Mesenchymal stem cell (in vitro differentiated cells and primary cell): ENCODE results near the gene PRKRIP1.

Experiments used
- DNase-seq: peaks from one replicate; pipeline ENCODE4 v3.0.0-alpha.2; 2013
- H2AFZ ChIP-seq: one replicate; pipeline ENCODE4 v1.6.1; 2013; ENCODE audit warnings: low read depth, mild to moderate bottlenecking, control low read depth, inconsistent platforms, low read length, moderate library complexity
- H2AK5ac ChIP-seq: 2 replicates; pipeline ENCODE4 v1.6.1; 2013; ENCODE audit warnings: low read length, moderate library complexity, mild to moderate bottlenecking, inconsistent platforms; ENCODE audit not compliant: severe bottlenecking
- H2BK120ac ChIP-seq: one replicate; pipeline ENCODE4 v1.6.1; 2013; ENCODE audit warnings: low read depth, mild to moderate bottlenecking, inconsistent platforms, low read length, moderate library complexity
- H2BK12ac ChIP-seq, 2 experiments: one replicate each; pipeline ENCODE4 v1.6.1; 2013; ENCODE audit warnings: inconsistent platforms in 2 of 2, low read length in 2 of 2, mild to moderate bottlenecking in 2 of 2, moderate library complexity in 2 of 2, control low read depth in 1 of 2
- H2BK15ac ChIP-seq: one replicate; pipeline ENCODE4 v1.6.1; 2013; ENCODE audit warnings: mild to moderate bottlenecking, low read depth, inconsistent platforms; ENCODE audit not compliant: poor library complexity, severe bottlenecking
- H2BK5ac ChIP-seq: 2 replicates; pipeline ENCODE4 v1.6.1; 2013; ENCODE audit warnings: low read depth, mild to moderate bottlenecking, low read length, control low read depth, inconsistent platforms; ENCODE audit not compliant: poor library complexity, severe bottlenecking
- H3K14ac ChIP-seq, 2 experiments: one replicate each; pipeline ENCODE4 v1.6.1; 2013; ENCODE audit warnings: inconsistent platforms in 2 of 2, low read length in 2 of 2, control low read depth in 1 of 2, mild to moderate bottlenecking in 1 of 2, moderate library complexity in 1 of 2
- H3K18ac ChIP-seq, 2 experiments: one replicate each; pipeline ENCODE4 v1.6.1; 2013; ENCODE audit warnings: inconsistent platforms in 2 of 2, low read length in 2 of 2, control low read depth in 1 of 2, low read depth in 1 of 2, mild to moderate bottlenecking in 1 of 2
- H3K23ac ChIP-seq, 2 experiments: one replicate each; pipeline ENCODE4 v1.6.1; 2013; ENCODE audit warnings: inconsistent platforms in 2 of 2, low read length in 2 of 2, mild to moderate bottlenecking in 2 of 2, moderate library complexity in 2 of 2, control low read depth in 1 of 2
- H3K27ac ChIP-seq: 2 replicates; pipeline ENCODE4 v1.5.1; 2013; ENCODE audit warnings: mild to moderate bottlenecking, moderate library complexity, low read length, control low read depth, inconsistent platforms; ENCODE audit not compliant: poor library complexity, severe bottlenecking
- H3K27me3 ChIP-seq, 2 experiments: 2 replicates each; pipeline versions ENCODE4 v1.6.1 to v1.7.0; 2013; ENCODE audit warnings: low read length in 2 of 2, mild to moderate bottlenecking in 2 of 2, moderate library complexity in 2 of 2, control low read depth in 1 of 2, inconsistent platforms in 1 of 2; ENCODE audit not compliant: control insufficient read depth in 1 of 2, insufficient read depth in 1 of 2
- H3K36me3 ChIP-seq, 2 experiments: 2 replicates each; pipeline versions ENCODE4 v1.6.1 to v1.7.0; 2013; ENCODE audit warnings: low read length in 2 of 2, control low read depth in 1 of 2, inconsistent platforms in 1 of 2, low read depth in 1 of 2, mild to moderate bottlenecking in 1 of 2; ENCODE audit not compliant: insufficient read depth in 2 of 2, control insufficient read depth in 1 of 2
- H3K4ac ChIP-seq, 2 experiments: one replicate each; pipeline ENCODE4 v1.6.1; 2013; ENCODE audit warnings: inconsistent platforms in 2 of 2, low read length in 2 of 2, mild to moderate bottlenecking in 2 of 2, moderate library complexity in 2 of 2, control low read depth in 1 of 2, low read depth in 1 of 2
- H3K4me1 ChIP-seq: 2 replicates; pipeline ENCODE4 v1.6.1; 2013; ENCODE audit warnings: low read depth, low read length, control low read depth; ENCODE audit not compliant: control insufficient read depth, insufficient read depth
- H3K4me2 ChIP-seq: 2 replicates; pipeline ENCODE4 v1.6.1; 2013; ENCODE audit warnings: low read length, mild to moderate bottlenecking, inconsistent platforms; ENCODE audit not compliant: poor library complexity, severe bottlenecking
- H3K4me3 ChIP-seq, 2 experiments: 2 replicates each; pipeline versions ENCODE4 v1.5.1 to v1.7.0; 2013; ENCODE audit warnings: low read length in 2 of 2, mild to moderate bottlenecking in 2 of 2, control low read depth in 1 of 2, low read depth in 1 of 2; ENCODE audit not compliant: insufficient read depth in 1 of 2
- H3K79me1 ChIP-seq: replicated peaks from 2 replicates; pipeline ENCODE4 v1.6.1; 2013; ENCODE audit warnings: mild to moderate bottlenecking, control low read depth, low read length, inconsistent platforms; ENCODE audit not compliant: poor library complexity, severe bottlenecking
- H3K9ac ChIP-seq: 2 replicates; pipeline ENCODE4 v1.7.0; 2013; ENCODE audit warnings: mild to moderate bottlenecking, low read length, moderate library complexity
- H3K9me3 ChIP-seq: 2 replicates; pipeline ENCODE4 v1.7.0; 2013; ENCODE audit warnings: mild to moderate bottlenecking, low read length; ENCODE audit not compliant: control insufficient read depth
- H4K8ac ChIP-seq: one replicate; pipeline ENCODE4 v1.6.1; 2013; ENCODE audit warnings: inconsistent platforms, mild to moderate bottlenecking, low read length, moderate library complexity
- H4K91ac ChIP-seq: one replicate; pipeline ENCODE4 v1.6.1; 2013; ENCODE audit warnings: mild to moderate bottlenecking, low read length, inconsistent platforms
- WGBS: methylation state at CpG from one replicate; pipeline ENCODE4 v1.1.7; 2013; ENCODE audit warnings: mixed read lengths; 5-methylcytosine and 5-hydroxymethylcytosine counted together

PRKRIP1 gene

DNA sequence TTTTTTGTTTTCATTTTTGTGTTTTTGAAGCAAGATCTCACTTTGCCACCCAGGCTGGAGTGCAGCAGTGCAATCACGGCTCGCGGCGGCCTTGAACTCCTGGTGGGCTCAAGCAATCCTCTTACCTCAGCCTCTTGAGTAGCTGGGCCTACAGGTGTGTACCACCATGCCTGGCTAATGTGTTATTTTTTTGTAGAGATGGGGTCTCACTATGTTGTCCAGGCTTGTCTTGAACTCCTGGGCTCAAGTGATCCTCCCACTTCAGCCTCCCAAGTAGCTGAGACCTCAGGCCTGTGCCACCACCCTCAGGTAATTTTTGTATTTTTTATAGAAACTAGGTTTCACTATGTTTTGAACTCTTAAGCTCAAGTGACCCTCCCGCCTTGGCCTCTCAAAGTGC lies 14.8 kb downstream of the PRKRIP1 start:
- no peak overlapping the region for H3K4me3 ChIP-seq
- peaks cover 4% of the 10 kb centered on the region for H3K9me3 ChIP-seq
- no peak overlapping the region for H2BK15ac ChIP-seq
- H2AK5ac ChIP-seq: no peak overlapping the region
- no peak overlapping the region for H3K4me2 ChIP-seq
- no peak overlapping the region for H3K23ac ChIP-seq
- no peak overlapping the region for H2BK120ac ChIP-seq
- no peak overlapping the region for H3K14ac ChIP-seq
- no peak overlapping the region for H4K8ac ChIP-seq
- peaks cover 71 to 88% of the 10 kb centered on the region in 2 experiments for H3K36me3 ChIP-seq
- WGBS: over 99% methylated on average over 5 of the region's 5 CpGs
- H3K79me1 ChIP-seq: peaks cover 34% of the 10 kb centered on the region
- no peak overlapping the region for H3K27ac ChIP-seq
- no peak overlapping the region for H2BK12ac ChIP-seq
- H3K4me1 ChIP-seq: peaks cover 4% of the 10 kb centered on the region
- no peak overlapping the region for H3K4ac ChIP-seq
- no peak overlapping the region for H4K91ac ChIP-seq
- no peak overlapping the region for H3K18ac ChIP-seq
- no peak for DNase-seq
- no peak overlapping the region for H2BK5ac ChIP-seq
- H3K9ac ChIP-seq: no peak overlapping the region
- H2AFZ ChIP-seq: no peak overlapping the region
- H3K27me3 ChIP-seq: no peaks in the 10 kb centered on the region

DNA sequence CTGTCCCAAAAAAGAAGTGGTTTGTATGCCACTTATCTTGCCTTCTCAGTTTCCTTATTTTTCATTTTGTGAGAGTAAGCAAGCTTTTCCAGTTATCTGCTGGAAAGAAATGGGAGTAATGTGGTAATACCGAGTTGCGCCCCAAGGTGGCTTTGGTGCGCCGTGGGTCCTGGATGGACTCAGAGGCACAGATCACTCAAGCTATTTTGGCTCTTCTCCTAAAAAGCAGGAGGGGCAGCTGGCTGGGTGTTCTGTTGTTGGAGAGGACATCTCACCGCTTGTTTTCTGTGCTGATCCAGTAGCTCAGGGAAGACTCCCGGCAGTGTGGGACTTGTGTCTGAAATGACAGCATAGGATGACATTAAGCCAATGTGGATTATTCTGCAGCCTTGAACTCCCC lies 16.4 kb downstream of the PRKRIP1 start:
- Histone ChIP-seq H4K8ac (no peak overlapping the region), H3K23ac (no peak overlapping the region), H3K79me1 (peaks cover 38% of the 10 kb centered on the region), H3K4ac (no peak overlapping the region), H3K27me3 (no peaks in the 10 kb centered on the region), H3K27ac (no peak overlapping the region), H3K9me3 (peaks cover 4% of the 10 kb centered on the region), H3K4me1 (peaks cover 4% of the 10 kb centered on the region), H3K36me3 (peaks cover 72 to 87% of the 10 kb centered on the region in 2 experiments), H2BK120ac (no peak overlapping the region), H2AK5ac (no peak overlapping the region), H3K18ac (no peak overlapping the region), H3K4me3 (no peak overlapping the region), H4K91ac (no peak overlapping the region), H3K4me2 (no peak overlapping the region), H2BK12ac (no peak overlapping the region), H2AFZ (no peak overlapping the region), H3K9ac (no peak overlapping the region), H2BK15ac (no peak overlapping the region), H2BK5ac (no peak overlapping the region), H3K14ac (no peak overlapping the region)
- peak; percentile 28 for DNase-seq
- WGBS: 96% methylated on average over 6 of the region's 6 CpGs

DNA sequence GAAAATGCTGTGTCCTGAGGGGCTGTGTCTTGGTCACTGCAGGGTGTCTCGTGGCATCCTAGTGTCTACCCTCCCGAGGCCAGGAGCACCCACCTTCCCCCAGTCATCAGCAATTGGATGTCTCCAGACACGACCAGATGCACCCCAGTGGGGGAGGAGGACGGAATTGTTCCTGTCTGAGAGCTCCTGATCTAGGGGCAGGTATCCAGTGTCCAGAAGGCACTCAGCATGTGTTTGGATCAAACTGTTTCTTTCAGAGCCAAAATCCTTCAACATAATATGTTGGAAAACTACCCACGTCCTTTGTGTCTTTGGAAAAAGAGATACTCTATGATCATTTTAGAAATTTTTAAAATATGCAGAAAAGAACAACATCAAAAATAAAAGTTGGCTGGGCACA lies 16.9 kb downstream of the PRKRIP1 start:
- H3K27ac ChIP-seq: no peak overlapping the region
- peaks cover 36% of the 10 kb centered on the region for H3K79me1 ChIP-seq
- H2BK15ac ChIP-seq: no peak overlapping the region
- no peak overlapping the region for H3K23ac ChIP-seq
- H3K9ac ChIP-seq: no peak overlapping the region
- H3K18ac ChIP-seq: no peak overlapping the region
- peaks cover 4% of the 10 kb centered on the region for H3K4me1 ChIP-seq
- no peak overlapping the region for H3K14ac ChIP-seq
- H3K27me3 ChIP-seq: no peaks in the 10 kb centered on the region
- no peak overlapping the region for H2BK5ac ChIP-seq
- no peak overlapping the region for H2BK12ac ChIP-seq
- 100% methylated on average over 4 of the region's 5 CpGs for WGBS
- H4K91ac ChIP-seq: no peak overlapping the region
- no peak overlapping the region for H3K4me2 ChIP-seq
- no peak for DNase-seq
- no peak overlapping the region for H2AFZ ChIP-seq
- no peak overlapping the region for H4K8ac ChIP-seq
- no peak overlapping the region for H3K4me3 ChIP-seq
- no peak overlapping the region for H2BK120ac ChIP-seq
- H3K36me3 ChIP-seq: peaks cover 69 to 82% of the 10 kb centered on the region in 2 experiments
- no peak overlapping the region for H3K4ac ChIP-seq
- no peak overlapping the region for H2AK5ac ChIP-seq
- H3K9me3 ChIP-seq: peaks cover 4% of the 10 kb centered on the region

DNA sequence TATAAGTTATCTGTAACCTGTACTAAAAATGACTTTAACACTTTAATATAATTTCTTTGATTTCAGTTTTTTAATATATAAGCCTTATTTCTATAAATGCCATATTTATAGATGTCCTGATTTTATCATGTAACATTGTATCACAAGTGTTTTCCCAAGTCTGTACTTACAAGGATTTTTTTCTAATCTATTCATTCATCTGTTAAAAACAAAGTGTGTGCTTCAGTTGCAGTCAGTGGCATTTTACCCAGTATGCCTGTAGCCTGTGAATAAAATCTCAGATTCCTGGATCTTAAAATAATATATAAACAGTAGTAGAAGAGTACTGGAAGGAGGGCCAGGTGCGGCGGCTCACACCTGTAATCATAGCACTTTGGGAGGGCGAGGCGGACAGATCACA lies 17.4 kb downstream of the PRKRIP1 start:
- Histone ChIP-seq H3K36me3 (peaks cover 66 to 82% of the 10 kb centered on the region in 2 experiments), H3K79me1 (peaks cover 38% of the 10 kb centered on the region), H3K9me3 (peaks cover 4% of the 10 kb centered on the region), H2BK15ac (no peak overlapping the region), H3K27me3 (no peaks in the 10 kb centered on the region), H3K4me2 (no peak overlapping the region), H2BK120ac (no peak overlapping the region), H3K14ac (no peak overlapping the region), H3K18ac (no peak overlapping the region), H2BK12ac (no peak overlapping the region), H3K9ac (no peak overlapping the region), H3K4me3 (no peak overlapping the region), H3K4ac (no peak overlapping the region), H3K4me1 (no peaks in the 10 kb centered on the region), H3K23ac (no peak overlapping the region), H3K27ac (no peak overlapping the region), H4K91ac (no peak overlapping the region), H2BK5ac (no peak overlapping the region), H2AK5ac (no peak overlapping the region), H4K8ac (no peak overlapping the region), H2AFZ (no peak overlapping the region)
- WGBS: 100% methylated on average over 4 of the region's 4 CpGs
- DNase-seq: no peak
